BJ (cell line): ENCODE results near the gene CLCN5. TPM values are rescaled to one million over a fixed set of nuclear protein-coding genes. Genes with fewer than 3 reads are reported as not detected.

ENCODE experiments used
- CTCF ChIA-PET: fragments of 350-600 bp; formaldehyde crosslinking; extraction: SDS; loops from one replicate; lab custom pipeline; 2021; ENCODE audit warnings: antibody characterized with exemption, inconsistent platforms; lab: Yijun Ruan, JAX
- POLR2A ChIA-PET: fragments of 300-600 bp; sonication (Branson Sonifier 250); formaldehyde crosslinking; extraction: SDS; loops from one replicate; lab custom pipeline; 2021; ENCODE audit warnings: antibody characterized with exemption; lab: Charles Lee
- DNase-seq: peaks from one replicate; pipeline ENCODE4 v3.0.0-alpha.2; 2011; ENCODE audit warnings: low read depth
- H3K27me3 ChIP-seq: 2 replicates; pipeline ENCODE4 v1.6.0; 2011; ENCODE audit warnings: low read length; ENCODE audit not compliant: control insufficient read depth, insufficient read depth
- H3K36me3 ChIP-seq: 2 replicates; pipeline ENCODE4 v1.5.1; 2011; ENCODE audit warnings: low read length; ENCODE audit not compliant: control insufficient read depth, insufficient read depth
- H3K4me3 ChIP-seq: 2 replicates; pipeline ENCODE4 v1.5.1; 2011; ENCODE audit warnings: low read depth, mild to moderate bottlenecking, control low read depth, low read length
- polyA plus RNA-seq: library from polyadenylated mRNA; depleted of rRNA; stranded (reverse); fragments of >200 nt; gene quantifications from 2 replicates; pipeline ENCODE4 v1.2.3, GENCODE V29; 2011
- TF ChIP-seq, protein P1 (sequence below): IDR thresholded peaks from 2 replicates; pipeline ENCODE4 v1.5.1; 2011; ENCODE audit warnings: low read depth, mild to moderate bottlenecking, control low read depth, inconsistent platforms, low read length, moderate library complexity; ENCODE audit not compliant: insufficient read depth

Gene CLCN5
- polyA plus RNA-seq, 1 experiment = 1.3 TPM

DNA sequence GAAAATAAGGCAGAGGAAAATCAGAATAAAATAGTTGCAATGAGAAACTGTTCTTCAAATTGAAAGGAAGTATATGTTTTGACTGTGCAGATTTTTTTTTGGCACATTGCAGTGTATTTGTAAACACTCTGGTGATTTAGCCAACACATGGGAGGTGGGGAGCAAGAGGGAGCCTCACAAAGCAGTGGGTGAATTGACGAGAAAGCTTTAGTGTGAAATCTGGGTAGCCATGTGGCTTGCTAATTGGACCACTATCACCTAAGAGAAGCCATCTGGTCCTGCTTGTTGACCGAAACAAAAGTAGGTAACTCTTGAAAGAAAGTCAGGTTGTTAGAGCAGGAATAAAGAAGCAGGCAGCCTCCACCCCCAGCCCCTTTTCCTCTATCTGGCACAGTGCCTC is 10.4 kb downstream of the CLCN5 start:
- Histone ChIP-seq H3K4me3 (no peak overlapping the region), H3K36me3 (no peaks in the 10 kb centered on the region)
- CTCF ChIA-PET = no interaction called here

DNA sequence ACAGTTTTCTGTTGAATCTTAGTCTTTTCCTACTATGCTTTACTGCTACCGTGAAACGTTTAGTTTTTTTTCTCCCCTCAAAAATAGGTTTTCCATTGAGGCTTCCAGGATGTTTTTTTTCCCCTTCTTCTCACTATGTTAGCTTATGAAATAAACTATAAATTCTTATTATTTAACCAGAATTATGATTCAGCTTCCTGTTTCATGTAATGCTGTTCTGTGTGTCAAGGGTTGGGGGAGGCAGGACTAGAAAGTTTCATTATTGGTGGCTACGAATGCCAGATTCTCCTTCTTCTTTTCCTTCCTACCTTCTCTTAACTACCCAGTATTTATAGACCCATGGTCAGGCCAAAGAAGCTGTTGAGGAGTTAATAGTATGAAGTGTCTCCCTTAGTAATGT is 11.8 kb downstream of the CLCN5 start:
- no peak overlapping the region for H3K4me3 ChIP-seq
- DNase-seq = no peak
- no peaks in the 10 kb centered on the region for H3K27me3 ChIP-seq
- CTCF ChIA-PET = no interaction called here
- no peaks in the 10 kb centered on the region for H3K36me3 ChIP-seq
- POLR2A ChIA-PET = no interaction called here
- TF ChIP-seq, protein P1, sequence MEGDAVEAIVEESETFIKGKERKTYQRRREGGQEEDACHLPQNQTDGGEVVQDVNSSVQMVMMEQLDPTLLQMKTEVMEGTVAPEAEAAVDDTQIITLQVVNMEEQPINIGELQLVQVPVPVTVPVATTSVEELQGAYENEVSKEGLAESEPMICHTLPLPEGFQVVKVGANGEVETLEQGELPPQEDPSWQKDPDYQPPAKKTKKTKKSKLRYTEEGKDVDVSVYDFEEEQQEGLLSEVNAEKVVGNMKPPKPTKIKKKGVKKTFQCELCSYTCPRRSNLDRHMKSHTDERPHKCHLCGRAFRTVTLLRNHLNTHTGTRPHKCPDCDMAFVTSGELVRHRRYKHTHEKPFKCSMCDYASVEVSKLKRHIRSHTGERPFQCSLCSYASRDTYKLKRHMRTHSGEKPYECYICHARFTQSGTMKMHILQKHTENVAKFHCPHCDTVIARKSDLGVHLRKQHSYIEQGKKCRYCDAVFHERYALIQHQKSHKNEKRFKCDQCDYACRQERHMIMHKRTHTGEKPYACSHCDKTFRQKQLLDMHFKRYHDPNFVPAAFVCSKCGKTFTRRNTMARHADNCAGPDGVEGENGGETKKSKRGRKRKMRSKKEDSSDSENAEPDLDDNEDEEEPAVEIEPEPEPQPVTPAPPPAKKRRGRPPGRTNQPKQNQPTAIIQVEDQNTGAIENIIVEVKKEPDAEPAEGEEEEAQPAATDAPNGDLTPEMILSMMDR = no peak

More for the DNA sequence above, 10.4 kb downstream of the CLCN5 start:
- POLR2A ChIA-PET = no interaction called here
- TF ChIP-seq, protein P1 = no peak
- H3K27me3 ChIP-seq = no peaks in the 10 kb centered on the region
- DNase-seq = no peak

DNA sequence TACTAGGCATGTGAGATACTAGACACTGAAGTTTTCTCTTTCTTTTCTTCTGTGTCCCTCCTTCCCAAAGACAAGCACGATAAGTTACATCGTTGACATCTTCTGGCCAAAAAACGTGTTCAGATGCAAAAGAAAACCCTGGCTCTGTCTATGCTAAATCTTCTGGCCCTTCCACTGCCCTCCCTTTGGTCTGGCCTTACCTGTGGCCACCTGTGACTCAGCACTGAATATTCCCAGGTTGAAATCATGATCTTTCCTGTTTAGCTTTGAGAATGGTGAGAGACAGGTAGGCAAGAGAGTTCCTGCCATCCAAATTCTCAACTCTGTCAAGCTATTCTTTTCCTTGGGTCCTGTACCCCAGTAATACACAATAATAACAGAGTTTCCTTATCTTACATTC is 12.3 kb downstream of the CLCN5 start:
- POLR2A ChIA-PET = no interaction called here
- CTCF ChIA-PET = no interaction called here
- Histone ChIP-seq H3K36me3 (no peaks in the 10 kb centered on the region), H3K27me3 (no peaks in the 10 kb centered on the region), H3K4me3 (no peak overlapping the region)
- TF ChIP-seq, protein P1 = no peak
- no peak for DNase-seq

DNA sequence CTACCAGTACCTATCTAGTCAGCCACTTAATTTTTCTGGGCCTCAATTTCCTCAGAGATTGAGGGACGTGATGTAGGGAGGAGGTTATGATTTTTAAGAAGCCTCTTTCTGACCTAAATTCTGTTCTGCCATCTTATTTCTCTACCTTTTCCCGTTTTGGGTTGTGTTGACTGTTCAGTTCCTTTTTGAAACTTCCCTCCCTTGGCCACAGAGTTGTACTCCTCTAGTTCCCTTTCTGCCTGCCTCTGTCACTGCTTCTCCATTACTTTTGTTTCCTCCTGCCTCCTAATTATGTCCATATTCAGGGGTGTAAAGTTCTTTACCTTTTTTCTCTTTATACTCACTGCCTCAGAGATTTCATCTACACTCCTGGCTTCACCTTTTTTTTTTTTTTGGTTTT is 25.4 kb downstream of the CLCN5 start:
- TF ChIP-seq, protein P1 = no peak
- ChIA-PET CTCF (no interaction called here), POLR2A (no interaction called here)
- H3K4me3 ChIP-seq = no peak overlapping the region
- no peaks in the 10 kb centered on the region for H3K27me3 ChIP-seq
- H3K36me3 ChIP-seq = no peaks in the 10 kb centered on the region
- DNase-seq = no peak

DNA sequence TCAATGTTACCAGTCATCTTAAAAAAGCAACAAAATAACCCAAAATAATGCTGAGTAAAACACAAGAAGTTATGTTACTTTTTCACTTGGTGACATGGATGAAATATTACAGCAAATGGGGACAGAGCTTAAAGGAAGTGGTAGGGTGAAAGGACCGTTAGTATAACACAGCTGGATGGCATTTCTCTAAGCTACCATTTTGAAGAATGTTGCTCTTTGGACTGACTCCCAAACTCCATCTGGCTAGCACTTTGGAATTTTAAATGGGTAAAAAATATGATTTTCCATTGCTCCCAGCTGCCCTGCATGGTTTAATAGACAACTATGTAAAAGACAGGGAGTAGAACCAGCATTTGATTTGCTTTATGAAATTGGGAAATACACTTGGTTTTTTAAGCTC is 27.6 kb downstream of the CLCN5 start:
- no peak for DNase-seq
- TF ChIP-seq, protein P1 = no peak
- Histone ChIP-seq H3K4me3 (no peak overlapping the region), H3K27me3 (no peaks in the 10 kb centered on the region), H3K36me3 (no peaks in the 10 kb centered on the region)
- ChIA-PET CTCF (interaction anchor here (0.6 kb wide), 1 partner anchor 127 kb away, joined by 3 read pairs; no protein-coding TSS in a partner anchor), POLR2A (no interaction called here)
